MM.1S (cell line): ENCODE measurements around the gene CD302.
"Not testable (repeated sequence)": the region's sequence is repeated elsewhere in the genome, so short reads cannot be mapped to it uniquely, and the experiment has no call there.

Experiments used
- EZH2phosphoT487 ChIP-seq: fragments of 300-600 bp; sonication (generic); IDR thresholded peaks from 2 replicates; pipeline ENCODE4 v1.6.1; 2018; ENCODE audit warnings: antibody characterized with exemption, low read length
- TF ChIP-seq, protein P1 (sequence below): fragments of 300-600 bp; sonication (generic); IDR thresholded peaks from 2 replicates; pipeline ENCODE4 v1.5.1; 2016; ENCODE audit warnings: antibody characterized with exemption, low read length, mixed read lengths

- TF ChIP-seq, protein P1, sequence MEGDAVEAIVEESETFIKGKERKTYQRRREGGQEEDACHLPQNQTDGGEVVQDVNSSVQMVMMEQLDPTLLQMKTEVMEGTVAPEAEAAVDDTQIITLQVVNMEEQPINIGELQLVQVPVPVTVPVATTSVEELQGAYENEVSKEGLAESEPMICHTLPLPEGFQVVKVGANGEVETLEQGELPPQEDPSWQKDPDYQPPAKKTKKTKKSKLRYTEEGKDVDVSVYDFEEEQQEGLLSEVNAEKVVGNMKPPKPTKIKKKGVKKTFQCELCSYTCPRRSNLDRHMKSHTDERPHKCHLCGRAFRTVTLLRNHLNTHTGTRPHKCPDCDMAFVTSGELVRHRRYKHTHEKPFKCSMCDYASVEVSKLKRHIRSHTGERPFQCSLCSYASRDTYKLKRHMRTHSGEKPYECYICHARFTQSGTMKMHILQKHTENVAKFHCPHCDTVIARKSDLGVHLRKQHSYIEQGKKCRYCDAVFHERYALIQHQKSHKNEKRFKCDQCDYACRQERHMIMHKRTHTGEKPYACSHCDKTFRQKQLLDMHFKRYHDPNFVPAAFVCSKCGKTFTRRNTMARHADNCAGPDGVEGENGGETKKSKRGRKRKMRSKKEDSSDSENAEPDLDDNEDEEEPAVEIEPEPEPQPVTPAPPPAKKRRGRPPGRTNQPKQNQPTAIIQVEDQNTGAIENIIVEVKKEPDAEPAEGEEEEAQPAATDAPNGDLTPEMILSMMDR, result not testable (repeated sequence)
- TF ChIP-seq EZH2phosphoT487, result not testable (repeated sequence)
These were observed 52.8 kb downstream of the CD302 start for GRCh38 chr2:159745237-159745636.
